K562 (cell line): ENCODE results near the gene C16orf96. TPM values are rescaled to one million over a fixed set of nuclear protein-coding genes. Genes with fewer than 3 reads are reported as not detected.

Experiments
- CLOCK ChIP-seq: fragments of 250-450 bp; sonication (Bioruptor Pico); IDR thresholded peaks from 2 replicates; pipeline ENCODE4 v1.4.0; 2020; ENCODE audit warnings: mild to moderate bottlenecking, moderate library complexity, borderline replicate concordance
- E2F3 ChIP-seq: fragments of 250-450 bp; sonication (Bioruptor Pico); IDR thresholded peaks from 2 replicates; pipeline ENCODE4 v1.4.0; 2020; ENCODE audit warnings: mild to moderate bottlenecking
- KDM1A ChIP-seq, 2 experiments: fragments of 450-650 bp; IDR thresholded peaks; 2 replicates each; pipeline ENCODE4 v1.6.1; 2016; ENCODE audit warnings: mild to moderate bottlenecking in 2 of 2
- MCM2 ChIP-seq: fragments of 450-650 bp; IDR thresholded peaks from 2 replicates; pipeline ENCODE4 v1.6.1; 2017; ENCODE audit warnings: low read depth, mild to moderate bottlenecking
- MLLT1 ChIP-seq, 2 experiments: fragments of 450-650 bp; IDR thresholded peaks; 2 replicates each; pipeline ENCODE4 v1.6.1; 2016
- NFYB ChIP-seq: IDR thresholded peaks from 2 replicates; pipeline ENCODE4 v1.6.1; 2011; ENCODE audit warnings: mild to moderate bottlenecking, moderate library complexity; ENCODE audit not compliant: insufficient read length; ENCODE audit errors: extremely low read depth
- NR0B1 ChIP-seq: fragments of 450-650 bp; IDR thresholded peaks from one replicate; pipeline ENCODE4 v1.6.1; 2018; ENCODE audit warnings: mild to moderate bottlenecking, moderate library complexity; ENCODE audit not compliant: partially characterized antibody
- RBM15 ChIP-seq: fragments of 200-400 bp; formaldehyde crosslinking; IDR thresholded peaks from 2 replicates; pipeline ENCODE4 v1.6.1; 2018; ENCODE audit warnings: mild to moderate bottlenecking, low read length, moderate library complexity; ENCODE audit not compliant: insufficient read depth
- REST ChIP-seq, 2 experiments: fragments of 450-650 bp; formaldehyde crosslinking in 1 of 2; IDR thresholded peaks; 2 replicates each; pipeline versions ENCODE4 v1.4.0 to v1.6.1; 2014 to 2020; ENCODE audit warnings: mild to moderate bottlenecking in 2 of 2, borderline replicate concordance in 1 of 2, low read depth in 1 of 2
- polyA plus RNA-seq, 8 experiments: library from polyadenylated mRNA; depleted of rRNA in 4 of 8; stranded (reverse) in 5 of 8; unstranded in 3 of 8; fragments of >200 nt; fragmentation: Nextera tagmentation in 2 of 8; fragmentation: Illumina TruSeq in 1 of 8; extraction: Ambion mirVana in 2 of 8; extraction: Trizol in 1 of 8; gene quantifications; 2 replicates each; pipeline versions ENCODE4 v1.2.1 to v1.2.3, GENCODE V29; 2011 to 2014; ENCODE audit warnings: inconsistent platforms in 1 of 8, missing spikeins in 1 of 8
- total RNA-seq, 7 experiments: library from RNA; depleted of rRNA in 6 of 7; stranded (reverse); fragments of >200 nt in 6 of 7; fragmentation: Illumina TruSeq in 2 of 7; extraction: Trizol in 2 of 7; gene quantifications; 2 replicates each; pipeline versions ENCODE4 v1.2.1 to v1.2.3, GENCODE V29; 2011 to 2021; ENCODE audit warnings: low replicate concordance in 1 of 7

Gene C16orf96
- total and polyA plus RNA-seq, 9 of the 15 experiments (the other 6 are each of a cell fraction or from before 2014, with no cell fraction given), result not detected

GRCh38 chr16:4614571-4615383 is 58.6 kb downstream of the C16orf96 start, which contains the start of gene UBALD1 (continued):
- TF ChIP-seq REST (IDR thresholded peaks at IDR 0.05; ENCODE audit: borderline replicate concordance), result no peak; the same call in 1 of the 2 replicates
- TF ChIP-seq REST (CRISPR knock-in tag; IDR thresholded peaks at IDR 0.05; ENCODE audit: low read depth), result no peak
- no peak for TF ChIP-seq NR0B1
- TF ChIP-seq NFYB, result no peak
- TF ChIP-seq MLLT1 (IDR thresholded peaks at IDR 0.05), result no peak
- TF ChIP-seq MCM2, result no peak
- TF ChIP-seq E2F3 (CRISPR knock-in tag), result no peak
- TF ChIP-seq KDM1A (IDR thresholded peaks at IDR 0.05), result no peak
- no peak for TF ChIP-seq CLOCK (CRISPR knock-in tag)
- no peak for TF ChIP-seq RBM15
